Caki2 (cell line): ENCODE data around the gene SERINC2. TPM values are rescaled to one million over a fixed set of nuclear protein-coding genes. Genes with fewer than 3 reads are reported as not detected.
"Not testable (repeated sequence)": the region's sequence is repeated elsewhere in the genome, so short reads cannot be mapped to it uniquely, and the experiment has no call there.

ENCODE experiments used
- DNase-seq: peaks from one replicate; pipeline ENCODE4 v3.0.0-alpha.2; 2015; ENCODE audit warnings: low read depth
- in situ Hi-C: cut with HindIII; loops from 2 replicates; pipeline ENCODE4 v1.10.0; 2016; ENCODE audit warnings: low sequenced_read_pairs, low pct_unique_long_range_greater_than_20kb, mixed read lengths
- total RNA-seq: library from RNA; depleted of rRNA; stranded (reverse); fragments of >200 nt; shearing (Covaris generic); gene quantifications from 2 replicates; pipeline ENCODE4 v1.2.3, GENCODE V29; 2014; ENCODE audit warnings: low replicate concordance; rRNA removed

The SERINC2 gene
- total RNA-seq, 1 experiment from 2014 or later: 7.1 TPM

DNA sequence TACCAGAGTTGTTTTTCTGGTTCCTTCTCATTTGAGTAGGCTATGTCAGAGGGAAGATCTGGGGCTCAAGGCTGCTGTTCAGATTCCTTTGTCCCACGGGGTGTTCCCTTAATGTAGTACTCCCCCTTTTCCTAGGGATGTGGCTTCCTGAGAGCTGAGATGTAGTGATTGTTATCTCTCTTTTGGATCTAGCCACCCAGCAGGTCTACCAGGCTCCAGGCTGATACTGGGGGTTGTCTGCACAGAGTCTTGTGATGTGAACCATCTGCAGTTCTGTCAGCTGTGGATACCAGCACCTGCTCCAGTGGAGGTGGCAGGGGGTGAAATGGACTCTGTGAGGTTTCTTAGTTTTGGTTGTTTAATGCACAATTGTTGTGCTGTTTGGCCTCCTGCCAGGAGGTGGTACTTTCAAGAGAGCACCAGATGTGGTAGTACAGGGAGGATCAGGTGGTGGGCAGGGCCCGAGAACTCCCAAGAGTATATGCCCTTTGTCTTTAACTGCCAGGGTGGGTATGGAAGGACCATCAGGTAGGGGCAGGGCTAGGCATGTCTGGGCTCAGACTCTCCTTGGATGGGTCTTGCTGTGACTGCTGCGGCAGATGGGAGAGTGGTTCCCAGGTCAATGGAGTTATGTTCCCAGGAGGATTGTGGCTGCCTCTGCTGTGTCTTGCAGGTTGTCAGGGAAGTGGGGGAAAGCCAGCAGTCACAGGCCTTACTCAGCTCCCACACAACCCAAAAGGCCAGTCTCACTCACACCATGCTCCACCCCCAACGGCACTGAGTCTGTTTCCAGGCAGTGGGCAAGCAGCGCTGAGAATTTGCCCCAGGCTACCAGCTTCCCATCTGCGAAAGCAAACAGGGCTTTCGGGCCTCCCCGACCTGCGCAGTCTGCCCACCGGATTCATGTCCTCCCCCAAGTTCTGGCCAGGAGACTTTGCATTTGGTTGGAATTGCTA, 64.2 kb downstream of the SERINC2 start:
- in situ Hi-C loops: no loop called here

DNA sequence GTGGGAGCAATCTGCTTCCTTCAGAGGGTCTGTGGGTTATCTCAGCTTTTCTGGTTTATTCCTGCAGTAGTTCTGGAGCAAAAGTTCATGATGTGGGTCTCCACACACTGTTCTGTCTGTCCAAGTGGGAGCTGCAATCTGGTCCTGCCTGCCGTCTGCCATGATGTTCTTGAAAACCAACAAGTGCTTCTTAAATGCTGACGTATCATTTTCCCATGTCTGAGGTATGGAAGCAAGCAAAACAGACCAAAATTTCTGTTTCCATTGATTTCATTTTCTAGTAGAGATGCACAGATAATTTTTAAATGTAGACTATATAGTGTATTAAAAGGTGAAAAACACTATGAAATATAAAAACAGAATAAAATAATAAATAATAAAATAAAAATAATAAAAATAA, 65.2 kb downstream of the SERINC2 start:
- in situ Hi-C loops: no loop called here
- DNase-seq: no peak

More for the DNA sequence above, 64.2 kb downstream of the SERINC2 start:
- no peak for DNase-seq

DNA sequence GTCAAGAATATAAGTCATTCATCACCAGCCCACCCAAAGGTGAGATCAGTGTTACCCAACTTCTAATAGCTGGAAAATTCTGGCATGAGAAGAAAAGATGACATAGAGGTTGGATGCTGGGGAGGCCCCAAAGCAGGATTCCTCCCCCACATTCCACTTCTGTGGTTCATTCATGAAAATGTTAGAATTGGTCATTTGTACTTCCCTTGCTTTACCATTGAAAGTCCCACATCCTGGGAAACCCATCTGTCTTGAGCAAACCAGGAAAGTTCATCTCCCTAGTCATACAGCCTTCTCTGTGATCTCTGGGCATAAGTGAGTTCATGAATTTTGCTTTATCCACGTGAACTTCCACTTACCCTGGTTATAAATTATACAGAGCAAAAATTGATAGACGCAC, 66.8 kb downstream of the SERINC2 start:
- in situ Hi-C loops: no loop called here
- no peak for DNase-seq

DNA sequence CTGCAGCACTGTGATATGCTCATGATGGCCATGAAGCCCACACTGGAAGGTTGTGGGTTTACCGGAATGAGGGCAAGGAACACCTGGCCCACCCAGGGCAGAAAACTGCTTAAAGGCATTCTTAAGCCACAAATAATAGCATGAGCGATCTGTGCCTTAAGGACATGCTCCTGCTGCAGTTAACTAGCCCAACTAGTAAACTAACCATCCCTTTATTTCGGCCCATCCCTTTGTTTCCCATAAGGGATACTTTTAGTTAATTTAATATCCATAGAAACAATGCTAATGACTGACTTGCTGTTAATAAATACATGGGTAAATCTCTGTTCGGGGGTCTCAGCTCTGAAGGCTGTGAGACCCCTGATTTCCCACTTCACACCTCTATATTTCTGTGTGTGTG, 67.4 kb downstream of the SERINC2 start:
- DNase-seq, in situ Hi-C loops: not testable (repeated sequence)

DNA sequence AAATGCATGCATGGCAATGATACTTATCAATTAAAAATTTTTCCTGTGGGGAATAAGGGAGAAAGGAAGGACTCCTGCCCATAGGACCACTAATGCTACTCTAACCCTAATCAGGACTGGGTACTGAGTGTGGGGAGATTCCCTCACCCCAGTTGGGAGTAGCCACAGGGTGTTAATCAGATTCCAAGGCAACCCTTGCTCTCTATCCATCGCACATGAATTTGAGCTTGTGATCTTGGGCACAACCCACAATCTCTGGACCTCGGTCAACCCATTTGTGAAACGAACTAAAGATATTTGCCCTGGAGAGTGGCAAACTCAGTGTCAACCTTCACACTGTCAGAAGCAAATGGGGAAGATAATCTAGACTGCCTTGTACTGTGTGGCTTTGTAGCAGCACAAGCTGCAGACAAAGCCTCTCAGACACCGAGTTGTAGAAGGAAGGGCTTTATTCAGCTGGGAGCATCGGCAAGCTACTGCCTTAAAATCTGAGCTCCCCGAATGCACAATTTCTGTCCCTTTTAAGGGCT, 69.5 kb downstream of the SERINC2 start:
- DNase-seq: peak; percentile 9
- in situ Hi-C loops: no loop called here

DNA sequence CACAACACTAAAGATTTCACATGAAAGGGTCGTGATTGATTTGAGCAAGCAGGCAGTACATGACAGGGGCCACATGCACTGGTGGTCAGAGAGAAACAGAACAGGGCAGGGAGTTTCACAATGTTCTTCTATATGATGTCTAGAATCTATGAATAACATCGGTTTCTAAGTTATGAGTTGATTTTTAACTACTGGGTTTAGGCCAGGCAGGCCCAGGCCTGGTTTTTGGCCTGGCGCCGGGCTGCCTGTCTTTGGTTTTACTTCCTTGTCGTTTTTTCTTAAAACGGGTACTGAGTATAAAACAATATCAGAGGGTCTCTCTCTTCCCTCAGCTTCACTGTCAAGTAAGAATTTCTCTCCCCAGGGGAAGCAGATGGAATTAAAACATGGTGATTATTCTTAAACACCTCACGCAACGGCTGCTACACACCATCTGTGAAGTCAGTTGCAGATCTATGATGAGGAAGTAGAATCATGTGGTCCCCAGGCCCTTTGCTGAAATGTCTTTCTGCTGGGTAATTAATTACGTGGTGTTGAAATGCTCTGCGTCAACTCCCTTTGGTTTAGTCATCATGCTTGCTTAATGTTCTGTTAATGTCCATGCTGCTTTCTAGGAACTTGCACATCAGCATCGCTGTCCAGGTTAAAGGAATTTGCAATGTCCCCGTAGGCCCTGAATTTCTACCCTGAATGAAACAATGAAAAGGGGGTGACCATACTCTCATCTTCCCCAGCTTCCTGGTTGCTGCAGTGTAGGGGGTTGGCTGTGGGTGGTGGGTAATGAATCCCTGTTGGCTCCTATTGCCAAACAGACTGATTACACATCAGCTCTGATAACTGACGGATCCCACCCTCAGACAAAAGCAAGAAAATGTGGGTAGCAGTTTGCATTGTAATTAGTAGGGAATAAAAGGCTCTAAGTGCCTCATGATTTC, 70.3 kb downstream of the SERINC2 start:
- DNase-seq: peak; percentile 85
- in situ Hi-C loops: no loop called here

Other genes starting within 250 kb of the SERINC2 start
- 0.54 and 3.2 TPM in 2 replicates for gene NKAIN1, start 173.3 kb upstream of the SERINC2 start, total RNA-seq
- gene SNRNP40, start 116.4 kb upstream of the SERINC2 start, total RNA-seq: 90.6 and 126 TPM in 2 replicates
- gene ZCCHC17, start 116.2 kb upstream of the SERINC2 start, total RNA-seq: 49.5 and 56.1 TPM in 2 replicates
- gene FABP3, start 40.1 kb upstream of the SERINC2 start, total RNA-seq: not detected in 2 replicates
- 706 and 710 TPM in 2 replicates for gene TINAGL1, start 163.3 kb downstream of the SERINC2 start, total RNA-seq
- gene HCRTR1, start 204.5 kb downstream of the SERINC2 start, total RNA-seq: not detected in 2 replicates
- gene PEF1, start 231.7 kb downstream of the SERINC2 start, total RNA-seq: 82.7 and 110 TPM in 2 replicates